SK-N-MC (cell line): Measurements from ENCODE around the gene GRIA3.

Experiments
- DNase-seq: peaks from one replicate; pipeline ENCODE4 v3.0.0-alpha.2; 2011; ENCODE audit warnings: low read depth, low spot score
- H3K27ac ChIP-seq: fragments of 200-600 bp; sonication (generic); 2 replicates; pipeline ENCODE4 v1.5.1; 2016; ENCODE audit warnings: mixed run types
- H3K36me3 ChIP-seq: fragments of 200-600 bp; sonication (generic); 2 replicates; pipeline ENCODE4 v1.6.1; 2017; ENCODE audit warnings: antibody characterized with exemption, low read length, mixed read lengths; ENCODE audit not compliant: insufficient read depth
- H3K4me3 ChIP-seq: fragments of 200-600 bp; sonication (generic); 2 replicates; pipeline ENCODE4 v1.5.1; 2016
- H3K9ac ChIP-seq: fragments of 200-600 bp; sonication (generic); 2 replicates; pipeline ENCODE4 v1.8.0; 2017; ENCODE audit warnings: mixed run types, mixed read lengths; ENCODE audit not compliant: insufficient read length
- H3K9me3 ChIP-seq: fragments of 200-600 bp; sonication (generic); 2 replicates; pipeline ENCODE4 v1.6.1; 2017; ENCODE audit warnings: low read depth, mild to moderate bottlenecking, antibody characterized with exemption, low read length, moderate library complexity, mixed read lengths
- EZH2 ChIP-seq: fragments of 200-600 bp; sonication (generic); IDR thresholded peaks from one replicate; pipeline ENCODE4 v1.6.1; 2017; ENCODE audit warnings: antibody characterized with exemption
- FOXP2 ChIP-seq: optimal IDR thresholded peaks from 2 replicates; pipeline ENCODE3; 2011; ENCODE audit warnings: mild to moderate bottlenecking, moderate library complexity; ENCODE audit not compliant: insufficient read depth; ENCODE audit errors: extremely low read length, control extremely low read depth
- POLR2AphosphoS5 ChIP-seq: IDR thresholded peaks from 2 replicates; pipeline ENCODE4 v1.6.1; 2012; ENCODE audit warnings: mild to moderate bottlenecking, low read depth, low read length, borderline replicate concordance

Gene GRIA3

DNA sequence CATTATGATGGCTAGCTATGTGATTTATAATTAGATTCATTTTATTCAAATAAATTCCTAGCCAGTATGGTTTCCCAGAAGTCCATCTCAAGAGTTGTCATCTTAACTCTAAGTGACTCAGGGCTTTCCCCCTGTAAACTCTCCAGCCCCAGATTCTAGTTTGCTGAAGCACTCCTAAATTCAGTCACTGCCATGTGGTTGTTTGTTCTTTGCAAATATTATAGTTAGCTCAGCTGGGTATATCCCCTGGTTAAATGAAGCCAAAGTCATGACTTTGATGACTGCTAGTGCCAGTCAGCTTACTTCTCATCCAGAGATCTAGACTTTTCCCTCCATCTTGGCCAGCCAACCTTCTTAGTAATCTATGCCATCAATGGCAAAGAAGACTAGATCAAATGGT, 126.0 kb downstream of the GRIA3 start:
- Histone ChIP-seq H3K27ac (no peak overlapping the region), H3K9ac (no peak overlapping the region), H3K4me3 (no peak overlapping the region), H3K9me3 (no peaks in the 10 kb centered on the region), H3K36me3 (no peaks in the 10 kb centered on the region)
- no peak for TF ChIP-seq EZH2
- TF ChIP-seq FOXP2: no peak
- no peak for TF ChIP-seq POLR2AphosphoS5
- DNase-seq: no peak

GRCh38 chrX:123311486-123311885, 127.4 kb downstream of the GRIA3 start:
- H3K9ac ChIP-seq: no peak overlapping the region
- no peaks in the 10 kb centered on the region for H3K9me3 ChIP-seq
- TF ChIP-seq POLR2AphosphoS5 (no peak), EZH2 (no peak), FOXP2 (no peak)
- no peak for DNase-seq
- no peak overlapping the region for H3K4me3 ChIP-seq
- H3K36me3 ChIP-seq: no peaks in the 10 kb centered on the region
- H3K27ac ChIP-seq: no peak overlapping the region

DNA sequence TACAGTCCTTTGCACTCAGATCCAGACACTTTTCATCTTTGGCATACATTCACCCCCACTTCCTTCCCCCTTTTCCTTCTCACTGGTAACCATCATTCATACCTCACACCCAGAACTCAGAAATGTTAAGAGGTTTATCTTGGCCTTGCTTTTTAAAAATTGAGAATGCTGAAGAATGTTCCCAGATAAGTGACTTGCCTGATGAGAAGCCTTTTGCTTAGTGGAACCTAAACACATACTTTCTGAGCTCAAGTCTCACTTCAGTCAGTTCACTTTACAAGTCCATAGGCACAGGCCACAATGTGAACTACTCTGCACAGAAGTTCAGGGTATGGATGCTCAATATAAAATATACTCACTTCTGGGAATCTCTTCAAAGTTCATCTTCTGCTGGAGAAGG, 129.4 kb downstream of the GRIA3 start:
- Histone ChIP-seq H3K9me3 (no peaks in the 10 kb centered on the region), H3K4me3 (no peak overlapping the region), H3K36me3 (no peaks in the 10 kb centered on the region), H3K9ac (no peak overlapping the region), H3K27ac (no peak overlapping the region)
- TF ChIP-seq EZH2 (no peak), POLR2AphosphoS5 (no peak), FOXP2 (no peak)
- no peak for DNase-seq

GRCh38 chrX:123320622-123321021, 136.5 kb downstream of the GRIA3 start:
- no peak for DNase-seq
- Histone ChIP-seq H3K9me3 (no peaks in the 10 kb centered on the region), H3K36me3 (no peaks in the 10 kb centered on the region), H3K4me3 (no peak overlapping the region), H3K9ac (no peak overlapping the region), H3K27ac (no peak overlapping the region)
- TF ChIP-seq EZH2: no peak
- no peak for TF ChIP-seq FOXP2
- TF ChIP-seq POLR2AphosphoS5: no peak

DNA sequence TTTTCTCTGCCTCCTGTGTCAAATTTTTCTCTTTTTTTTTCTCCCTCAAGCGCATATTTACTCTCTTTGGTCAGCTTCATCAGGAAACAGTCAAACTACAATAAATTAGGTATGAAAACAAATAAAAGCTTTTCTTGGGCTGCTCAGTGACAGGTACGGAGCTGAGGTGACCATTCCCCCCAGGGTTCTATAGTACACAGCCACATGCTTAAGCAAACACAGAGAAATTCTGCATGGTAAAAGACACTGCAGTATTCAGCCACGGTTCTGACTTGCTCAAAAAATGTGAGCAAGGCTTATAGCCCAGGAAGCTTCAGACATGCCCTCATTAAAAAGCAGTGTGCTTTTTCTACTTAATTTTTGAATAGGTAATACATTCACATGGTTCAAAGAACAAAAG, 138.5 kb downstream of the GRIA3 start:
- no peak overlapping the region for H3K9ac ChIP-seq
- DNase-seq: no peak
- no peaks in the 10 kb centered on the region for H3K9me3 ChIP-seq
- no peak overlapping the region for H3K4me3 ChIP-seq
- H3K36me3 ChIP-seq: no peaks in the 10 kb centered on the region
- H3K27ac ChIP-seq: no peak overlapping the region
- no peak for TF ChIP-seq POLR2AphosphoS5
- no peak for TF ChIP-seq EZH2
- no peak for TF ChIP-seq FOXP2

DNA sequence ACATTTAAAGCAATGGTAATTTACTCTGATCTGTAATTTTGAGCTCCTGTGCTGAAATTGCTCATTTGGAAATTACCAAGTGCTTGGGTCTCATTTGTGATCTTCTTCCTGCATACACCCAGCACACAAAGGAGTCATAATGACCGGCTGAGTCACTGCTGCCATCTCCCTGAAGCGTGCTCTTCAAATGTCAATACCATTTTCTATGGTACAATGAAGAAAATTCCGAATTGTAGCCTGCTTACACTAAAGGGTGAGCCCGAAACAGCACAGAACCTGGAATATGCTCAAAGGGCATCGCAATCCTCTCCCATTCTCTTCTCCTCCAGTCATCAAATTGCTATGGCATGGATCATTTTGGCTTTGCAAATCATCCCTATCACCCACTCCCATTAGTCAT, 140.5 kb downstream of the GRIA3 start:
- no peak for DNase-seq
- Histone ChIP-seq H3K27ac (no peak overlapping the region), H3K9ac (no peak overlapping the region), H3K4me3 (no peak overlapping the region), H3K9me3 (no peaks in the 10 kb centered on the region), H3K36me3 (no peaks in the 10 kb centered on the region)
- TF ChIP-seq FOXP2 (no peak), EZH2 (no peak), POLR2AphosphoS5 (no peak)

GRCh38 chrX:123330229-123330942, 146.3 kb downstream of the GRIA3 start:
- no peak overlapping the region for H3K9ac ChIP-seq
- no peaks in the 10 kb centered on the region for H3K36me3 ChIP-seq
- no peak overlapping the region for H3K4me3 ChIP-seq
- TF ChIP-seq EZH2 (no peak), POLR2AphosphoS5 (no peak), FOXP2 (no peak)
- H3K9me3 ChIP-seq: no peaks in the 10 kb centered on the region
- no peak for DNase-seq
- no peak overlapping the region for H3K27ac ChIP-seq

DNA sequence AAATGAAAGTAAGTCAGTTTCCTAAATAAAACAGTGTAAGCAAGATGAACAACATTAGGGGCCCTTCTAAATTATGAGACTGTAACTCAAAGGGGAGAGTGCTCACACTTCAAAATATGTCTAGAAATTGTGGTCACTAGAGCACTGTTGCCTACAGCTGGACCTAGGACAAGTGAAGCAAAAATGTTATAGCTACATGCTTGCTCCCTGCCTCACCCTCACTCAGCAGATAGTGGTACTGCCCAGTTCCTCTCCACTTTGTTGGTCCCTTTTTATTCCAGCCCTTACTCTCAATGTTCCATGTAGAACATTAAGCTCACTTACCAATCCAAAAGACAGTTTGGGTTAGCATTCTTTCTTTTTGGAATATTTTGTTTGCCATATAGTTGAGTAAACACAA, 147.3 kb downstream of the GRIA3 start:
- Histone ChIP-seq H3K4me3 (no peak overlapping the region), H3K27ac (no peak overlapping the region), H3K9me3 (no peaks in the 10 kb centered on the region), H3K9ac (no peak overlapping the region), H3K36me3 (no peaks in the 10 kb centered on the region)
- no peak for DNase-seq
- TF ChIP-seq EZH2: no peak
- no peak for TF ChIP-seq FOXP2
- TF ChIP-seq POLR2AphosphoS5: no peak

DNA sequence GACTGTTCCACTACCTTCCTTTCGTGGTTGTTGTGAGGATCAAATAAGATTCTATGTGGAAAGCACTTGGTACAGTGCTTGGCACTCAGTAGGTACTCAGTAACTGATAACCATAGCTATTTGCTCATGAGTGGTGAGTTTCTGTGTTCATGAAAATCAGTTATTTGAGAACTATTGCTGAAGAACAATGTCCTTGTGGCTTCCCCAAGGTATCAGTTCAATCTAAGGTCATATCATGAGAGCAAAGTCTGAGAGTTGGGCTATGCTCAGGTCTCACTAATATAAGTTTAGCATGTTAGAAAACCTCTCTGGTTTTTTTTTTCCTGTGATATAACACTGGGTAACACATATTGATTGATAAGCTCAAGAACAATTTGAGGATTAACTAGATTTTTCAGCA, 147.8 kb downstream of the GRIA3 start:
- H3K27ac ChIP-seq: no peak overlapping the region
- H3K4me3 ChIP-seq: no peak overlapping the region
- H3K36me3 ChIP-seq: no peaks in the 10 kb centered on the region
- DNase-seq: no peak
- no peak overlapping the region for H3K9ac ChIP-seq
- no peaks in the 10 kb centered on the region for H3K9me3 ChIP-seq
- TF ChIP-seq FOXP2 (no peak), POLR2AphosphoS5 (no peak), EZH2 (no peak)
